Peyer's patch (tissue), 4 donors: Measurements from ENCODE around the gene ELMOD1.

Source experiments
- CTCF ChIP-seq, 6 experiments: fragments of 450-650 bp in 4 of 6; fragments of 200-600 bp in 2 of 6; sonication (generic) in 1 of 6; IDR thresholded peaks; one replicate each; pipeline ENCODE4 v1.5.1; 2017 to 2019; ENCODE audit warnings: antibody characterized with exemption in 6 of 6, mild to moderate bottlenecking in 3 of 6, moderate library complexity in 1 of 6
- POLR2A ChIP-seq, 2 donors: fragments of 450-650 bp; IDR thresholded peaks; one replicate each; pipeline ENCODE4 v1.5.1; 2017; ENCODE audit warnings: antibody characterized with exemption in 2 of 2, mild to moderate bottlenecking in 2 of 2, moderate library complexity in 2 of 2

GRCh38 chr11:107707215-107707671, 116.3 kb downstream of the ELMOD1 start:
- TF ChIP-seq CTCF (IDR thresholded peaks at IDR 0.05): no peak
- TF ChIP-seq POLR2A (IDR thresholded peaks at IDR 0.05): no peak
